Lower lobe of right lung (tissue), 2 donors: ENCODE measurements around the gene CCZ1B. TPM values are rescaled to one million over a fixed set of nuclear protein-coding genes. Genes with fewer than 3 reads are reported as not detected.
"Not testable (repeated sequence)": the region's sequence is repeated elsewhere in the genome, so short reads cannot be mapped to it uniquely, and the experiment has no call there.

ENCODE experiments used
- ATAC-seq, 2 donors: fragments of 200-7000 bp; cut with Tn5 transposase; one replicate each; pipeline ENCODE4 v1.9.1; 2020 to 2022; ENCODE audit warnings: mild to moderate bottlenecking in 2 of 2, moderate library complexity in 2 of 2
- DNase-seq: peaks from one replicate; pipeline ENCODE4 v3.0.0-alpha.2; 2020
- H3K27ac ChIP-seq: fragments of 200-600 bp; one replicate; pipeline ENCODE4 v1.8.0; 2022
- H3K27me3 ChIP-seq: fragments of 200-600 bp; one replicate; pipeline ENCODE4 v1.8.0; 2022; ENCODE audit warnings: low read depth
- H3K36me3 ChIP-seq: fragments of 200-600 bp; one replicate; pipeline ENCODE4 v1.8.0; 2022; ENCODE audit warnings: mild to moderate bottlenecking
- H3K4me1 ChIP-seq: fragments of 200-600 bp; one replicate; pipeline ENCODE4 v1.8.0; 2022
- H3K4me3 ChIP-seq: fragments of 200-600 bp; one replicate; pipeline ENCODE4 v1.8.0; 2022; ENCODE audit warnings: mild to moderate bottlenecking
- H3K9me3 ChIP-seq: fragments of 200-600 bp; one replicate; pipeline ENCODE4 v1.8.0; 2022
- CTCF ChIP-seq: fragments of 200-600 bp; IDR thresholded peaks from one replicate; pipeline ENCODE4 v1.8.0; 2022; ENCODE audit warnings: antibody characterized with exemption, mild to moderate bottlenecking
- intact Hi-C: fragments of 100-400 bp; cut with DNase I; formaldehyde crosslinking; loops from one replicate; pipeline ENCODE4 v1.11.0; 2022
- total RNA-seq: library from RNA; stranded (reverse); fragmentation: NEBNext Ultra II Directional; extraction: Animal tissue kit (Norgen Biotek cat#: 25700); gene quantifications from one replicate; pipeline ENCODE4 v1.2.1, GENCODE V29; 2021
- donor health status: DM: no; HTN: yes; CAD: no; lungs with severe emphysema.

The CCZ1B gene
- total RNA-seq, 1 donor from 2014 or later = 62.7 TPM

DNA sequence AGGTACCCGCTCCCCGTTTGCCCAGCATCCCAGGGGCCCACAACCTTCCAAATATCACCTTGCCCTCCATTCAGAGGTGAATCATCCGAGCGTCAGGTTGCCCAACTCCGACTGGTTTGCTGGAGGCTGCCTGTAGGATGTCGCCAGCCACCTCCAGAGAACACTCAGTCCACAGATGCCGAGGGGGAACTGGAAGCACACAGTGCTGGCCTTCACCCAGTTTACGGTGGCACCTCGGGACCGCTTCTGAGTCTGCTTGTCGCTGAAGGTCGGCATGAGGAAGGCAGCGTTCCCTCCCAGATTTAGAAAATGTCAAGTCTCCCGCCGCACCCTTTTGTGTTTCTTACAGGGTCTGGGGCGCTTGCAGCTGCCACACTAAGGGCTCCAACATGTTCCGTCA, 27.6 kb upstream of the CCZ1B start:
- H3K4me1 ChIP-seq, H3K4me3 ChIP-seq, ATAC-seq, H3K27ac ChIP-seq, intact Hi-C loops, H3K9me3 ChIP-seq, H3K27me3 ChIP-seq, DNase-seq, H3K36me3 ChIP-seq: not testable (repeated sequence)

DNA sequence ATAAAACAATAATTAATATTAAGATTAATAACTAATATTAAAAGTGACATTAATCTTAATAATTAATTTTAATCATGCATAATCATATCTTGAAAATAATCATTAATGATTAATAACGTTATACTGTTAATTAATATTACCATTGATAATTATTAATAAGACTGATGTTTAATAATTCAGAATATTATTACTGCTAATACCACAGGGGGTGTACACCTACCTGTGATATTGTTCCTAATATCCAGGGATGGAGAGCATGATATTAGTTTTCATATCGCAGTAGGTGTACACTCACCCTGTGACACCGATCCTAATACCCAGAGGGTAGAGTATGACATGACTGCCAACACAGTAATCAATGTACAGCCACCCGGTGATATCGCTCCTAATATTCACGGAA, 23.1 kb upstream of the CCZ1B start:
- H3K4me1 ChIP-seq, ATAC-seq, H3K9me3 ChIP-seq, H3K36me3 ChIP-seq, H3K4me3 ChIP-seq, intact Hi-C loops, DNase-seq, H3K27ac ChIP-seq, H3K27me3 ChIP-seq: not testable (repeated sequence)

GRCh38 chr7:6847751-6848150, 21.7 kb upstream of the CCZ1B start:
- H3K4me3 ChIP-seq, intact Hi-C loops, H3K27ac ChIP-seq, H3K4me1 ChIP-seq, H3K9me3 ChIP-seq, ATAC-seq, H3K36me3 ChIP-seq, DNase-seq, H3K27me3 ChIP-seq: not testable (repeated sequence)

GRCh38 chr7:6845971-6846449, 19.9 kb upstream of the CCZ1B start:
- H3K27ac ChIP-seq, H3K4me3 ChIP-seq, H3K36me3 ChIP-seq, H3K4me1 ChIP-seq, ATAC-seq, intact Hi-C loops, H3K9me3 ChIP-seq, DNase-seq, H3K27me3 ChIP-seq: not testable (repeated sequence)

- H3K9me3 ChIP-seq, H3K4me1 ChIP-seq, H3K27me3 ChIP-seq, H3K4me3 ChIP-seq, DNase-seq, H3K27ac ChIP-seq, H3K36me3 ChIP-seq, ATAC-seq, intact Hi-C loops: not testable (repeated sequence)
These were observed 17.6 kb upstream of the CCZ1B start for GRCh38 chr7:6843654-6844053.

DNA sequence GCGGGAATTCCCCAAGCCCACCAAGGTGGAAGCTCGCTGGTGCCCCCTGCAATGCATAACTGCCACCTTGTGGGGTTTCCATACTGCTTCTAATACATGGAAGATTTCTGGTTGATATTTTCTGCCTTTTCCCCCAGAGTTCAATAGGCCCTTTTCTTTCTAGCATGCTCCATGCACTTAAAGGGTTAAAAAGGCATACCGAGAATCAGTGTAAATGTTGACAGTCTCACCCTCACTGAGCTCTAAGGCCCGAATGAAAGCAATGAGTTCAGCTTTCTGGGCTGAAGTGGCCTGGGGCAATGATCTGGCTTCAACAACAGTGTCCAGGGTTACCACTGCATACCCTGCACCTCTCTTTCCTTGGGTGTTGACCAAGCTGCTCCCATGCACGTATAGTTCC, 17.0 kb upstream of the CCZ1B start:
- H3K36me3 ChIP-seq, H3K4me1 ChIP-seq, intact Hi-C loops, ATAC-seq, H3K9me3 ChIP-seq, H3K4me3 ChIP-seq, DNase-seq, H3K27me3 ChIP-seq, H3K27ac ChIP-seq: not testable (repeated sequence)

GRCh38 chr7:6842278-6842921, 16.3 kb upstream of the CCZ1B start:
- H3K4me3 ChIP-seq, H3K9me3 ChIP-seq, DNase-seq, intact Hi-C loops, ATAC-seq, H3K4me1 ChIP-seq, H3K36me3 ChIP-seq, H3K27ac ChIP-seq, H3K27me3 ChIP-seq: not testable (repeated sequence)

GRCh38 chr7:6837081-6837480, 11.0 kb upstream of the CCZ1B start:
- H3K36me3 ChIP-seq, intact Hi-C loops, H3K9me3 ChIP-seq, H3K4me1 ChIP-seq, H3K27ac ChIP-seq, ATAC-seq, DNase-seq, H3K4me3 ChIP-seq: not testable (repeated sequence)
- H3K27me3 ChIP-seq = peaks cover 11% of the 10 kb centered on the region

GRCh38 chr7:6835521-6835920, 9.4 kb upstream of the CCZ1B start:
- H3K9me3 ChIP-seq, H3K36me3 ChIP-seq, H3K4me1 ChIP-seq, H3K27me3 ChIP-seq, H3K27ac ChIP-seq, intact Hi-C loops, H3K4me3 ChIP-seq, DNase-seq, ATAC-seq: not testable (repeated sequence)

DNA sequence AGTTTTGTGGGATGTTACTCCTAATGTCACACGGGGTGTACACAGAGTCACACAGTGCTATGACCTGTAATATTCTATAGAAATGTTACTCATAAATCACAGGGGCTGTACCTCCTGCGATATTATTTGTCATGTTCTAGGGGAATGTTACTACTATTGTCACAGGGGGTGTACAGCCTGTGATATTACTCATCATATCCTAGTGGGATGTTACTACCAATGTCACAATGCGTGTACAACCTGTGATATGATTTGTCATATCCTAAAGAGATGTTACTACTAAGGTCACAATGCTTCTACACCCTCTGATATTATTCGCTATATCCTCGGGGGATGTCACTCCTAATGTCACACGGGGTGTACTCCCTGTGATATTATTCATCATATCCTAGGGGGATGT, 7.6 kb upstream of the CCZ1B start:
- intact Hi-C loops = no loop called here
- no peak overlapping the region for H3K27ac ChIP-seq
- no peak for TF ChIP-seq CTCF
- no peaks in the 10 kb centered on the region for H3K4me1 ChIP-seq
- DNase-seq = no peak
- H3K4me3 ChIP-seq = no peak overlapping the region
- H3K9me3 ChIP-seq = no peaks in the 10 kb centered on the region
- H3K27me3 ChIP-seq = peaks cover 7% of the 10 kb centered on the region
- no peak for ATAC-seq
- no peaks in the 10 kb centered on the region for H3K36me3 ChIP-seq
